HG03469 (cell line): ENCODE data around the gene OR11A1.
"Not testable (repeated sequence)": the region's sequence is repeated elsewhere in the genome, so short reads cannot be mapped to it uniquely, and the experiment has no call there.

Source experiments
- ATAC-seq: cut with Tn5 transposase; IDR thresholded peaks from one replicate; pipeline ENCODE4 v1.9.1; 2021; ENCODE audit warnings: mild to moderate bottlenecking, moderate library complexity, moderate number of reproducible peaks; ENCODE audit not compliant: unreplicated experiment

Gene OR11A1

DNA sequence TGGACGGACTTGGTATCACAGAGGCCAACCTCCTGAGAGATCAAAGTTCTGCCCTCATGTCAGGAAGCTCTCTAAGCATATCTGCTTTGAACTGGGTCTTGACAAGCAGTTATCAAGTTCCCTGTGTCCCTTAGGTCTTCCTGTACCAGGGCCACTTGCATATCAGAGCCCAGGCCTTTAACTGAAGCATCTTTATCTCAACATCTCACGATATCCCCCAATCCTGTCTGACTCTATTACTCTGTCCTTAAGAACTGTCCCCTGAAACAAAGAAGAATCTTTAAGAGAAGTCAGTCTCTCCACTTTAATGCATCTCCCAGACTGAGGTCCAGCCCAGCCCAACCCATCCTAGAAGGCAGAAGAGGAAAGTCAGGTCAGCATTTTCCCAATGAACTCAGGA, 22.7 kb upstream of the OR11A1 start:
- no peak for ATAC-seq

DNA sequence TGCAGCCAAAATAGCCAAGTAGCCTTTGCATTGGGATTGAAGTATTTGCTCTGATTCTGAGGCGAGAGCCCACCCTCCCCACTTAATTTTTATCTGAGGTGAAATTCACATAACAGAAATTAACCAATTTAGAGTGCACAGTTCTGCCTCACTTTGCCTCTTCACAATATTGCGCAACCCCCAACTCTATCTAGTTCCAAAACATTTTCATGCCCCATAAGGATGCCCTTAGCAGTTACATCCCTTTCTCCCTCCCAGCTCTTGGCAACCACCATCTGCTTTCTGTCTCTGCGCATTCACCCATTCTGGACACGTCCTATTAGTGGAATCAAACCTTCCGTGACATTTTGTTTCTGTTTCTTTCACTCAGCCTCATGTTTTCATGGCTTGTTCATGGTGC, 21.9 kb upstream of the OR11A1 start:
- no peak for ATAC-seq

DNA sequence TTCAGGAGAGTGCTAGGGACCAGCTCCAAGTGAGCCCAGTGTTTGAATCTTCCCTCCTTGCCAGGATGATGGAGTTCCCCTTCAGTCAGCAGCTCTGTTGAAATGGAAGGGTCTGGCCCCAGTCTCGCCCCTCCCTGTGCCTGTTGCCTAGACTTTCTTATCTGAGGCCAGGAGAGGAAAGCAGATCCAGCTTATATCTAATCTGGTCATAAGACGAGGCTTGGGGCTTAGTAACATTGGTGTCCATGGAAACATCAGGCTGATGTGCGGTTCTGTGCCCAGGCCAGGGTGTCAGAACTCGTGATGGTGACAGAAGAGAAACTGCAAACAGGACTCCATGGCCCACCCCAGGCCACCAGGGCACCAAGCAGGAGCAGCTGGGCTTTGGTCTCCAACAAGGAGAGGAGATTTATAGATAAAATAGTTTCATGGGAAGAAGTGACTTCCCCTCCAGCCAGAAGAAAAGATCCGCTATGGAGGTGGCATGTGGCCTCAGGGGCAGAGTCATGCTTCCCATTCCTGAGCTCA, 21.1 kb upstream of the OR11A1 start:
- no peak for ATAC-seq

DNA sequence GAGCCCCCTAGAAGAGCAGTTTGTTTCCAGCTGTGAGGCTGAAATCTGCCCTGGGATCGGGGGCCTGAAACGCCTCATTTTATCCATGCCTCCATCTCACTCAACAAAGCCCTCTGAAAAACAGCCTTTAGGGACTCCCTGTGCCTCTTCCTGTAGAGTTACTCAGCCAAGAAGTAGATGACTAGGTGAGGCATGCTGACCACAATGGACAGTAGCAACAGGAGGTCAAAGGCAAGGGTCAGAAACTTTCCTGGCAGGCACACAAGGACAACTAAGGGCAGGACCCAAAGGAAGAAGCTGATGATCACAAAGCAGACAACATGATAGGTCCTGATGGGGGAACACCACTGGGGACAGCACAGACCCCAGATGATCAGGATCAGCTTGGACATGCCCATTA, 18.1 kb upstream of the OR11A1 start:
- ATAC-seq, result no peak

DNA sequence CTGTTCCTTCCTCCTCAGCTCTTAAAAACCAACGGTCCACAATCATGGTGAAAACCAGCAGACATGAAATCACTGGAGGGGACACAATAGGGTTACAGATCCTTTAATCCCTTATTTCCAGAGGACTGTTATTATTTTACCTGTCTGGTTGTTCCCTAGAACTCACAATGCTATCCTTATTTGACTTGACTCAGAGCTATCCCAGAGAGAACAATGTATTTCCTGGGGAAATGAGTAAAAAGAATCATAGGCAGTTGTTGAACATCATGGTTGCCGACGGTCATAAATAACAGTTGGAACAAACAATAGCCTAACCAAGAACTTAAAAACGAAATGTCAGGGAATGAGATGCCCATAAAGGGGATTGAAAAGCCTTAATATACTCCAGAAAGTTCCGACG, 9.4 kb upstream of the OR11A1 start:
- ATAC-seq, result no peak

DNA sequence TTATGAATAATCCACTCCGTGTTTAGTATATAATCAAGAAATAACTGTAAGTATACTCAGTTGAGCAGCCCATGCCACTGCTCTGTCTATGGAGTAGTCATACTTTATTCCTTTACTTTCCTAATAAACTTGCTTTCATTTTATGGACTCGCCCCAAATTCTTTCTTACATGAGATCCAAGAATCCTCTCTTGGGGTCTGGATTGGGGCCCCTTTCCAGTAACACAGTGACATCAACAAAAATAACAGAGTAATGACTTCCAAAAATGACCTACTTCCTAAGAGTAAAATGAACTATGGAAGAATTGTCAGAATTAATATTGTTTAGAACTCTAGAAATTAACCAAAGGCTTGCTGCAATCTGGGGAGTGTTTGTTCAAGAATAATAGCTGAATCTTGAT, 8.9 kb upstream of the OR11A1 start:
- no peak for ATAC-seq

DNA sequence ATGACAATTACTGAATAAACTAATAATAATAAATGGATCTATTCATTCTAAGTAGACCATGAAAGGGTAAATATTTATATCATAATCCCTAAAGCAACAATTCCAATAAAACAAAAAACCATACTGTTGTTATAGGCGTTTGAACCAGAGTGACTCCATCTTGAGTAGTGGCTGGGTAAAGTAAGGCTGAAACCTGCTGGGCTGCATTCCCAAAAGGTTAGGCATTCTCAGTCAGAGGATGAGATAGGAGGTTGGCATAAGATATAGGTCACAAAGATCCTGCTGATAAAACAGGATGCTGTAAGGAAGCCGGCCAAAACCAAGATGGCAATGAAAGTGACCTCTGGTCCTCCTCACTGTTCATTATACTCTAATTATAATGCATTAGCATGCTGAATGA, 8.4 kb upstream of the OR11A1 start:
- ATAC-seq, result no peak

DNA sequence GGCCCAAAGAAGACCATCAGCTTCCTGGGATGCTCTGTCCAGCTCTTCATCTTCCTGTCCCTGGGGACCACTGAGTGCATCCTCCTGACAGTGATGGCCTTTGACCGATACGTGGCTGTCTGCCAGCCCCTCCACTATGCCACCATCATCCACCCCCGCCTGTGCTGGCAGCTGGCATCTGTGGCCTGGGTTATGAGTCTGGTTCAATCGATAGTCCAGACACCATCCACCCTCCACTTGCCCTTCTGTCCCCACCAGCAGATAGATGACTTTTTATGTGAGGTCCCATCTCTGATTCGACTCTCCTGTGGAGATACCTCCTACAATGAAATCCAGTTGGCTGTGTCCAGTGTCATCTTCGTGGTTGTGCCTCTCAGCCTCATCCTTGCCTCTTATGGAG, 5.2 kb upstream of the OR11A1 start:
- ATAC-seq, result no peak

DNA sequence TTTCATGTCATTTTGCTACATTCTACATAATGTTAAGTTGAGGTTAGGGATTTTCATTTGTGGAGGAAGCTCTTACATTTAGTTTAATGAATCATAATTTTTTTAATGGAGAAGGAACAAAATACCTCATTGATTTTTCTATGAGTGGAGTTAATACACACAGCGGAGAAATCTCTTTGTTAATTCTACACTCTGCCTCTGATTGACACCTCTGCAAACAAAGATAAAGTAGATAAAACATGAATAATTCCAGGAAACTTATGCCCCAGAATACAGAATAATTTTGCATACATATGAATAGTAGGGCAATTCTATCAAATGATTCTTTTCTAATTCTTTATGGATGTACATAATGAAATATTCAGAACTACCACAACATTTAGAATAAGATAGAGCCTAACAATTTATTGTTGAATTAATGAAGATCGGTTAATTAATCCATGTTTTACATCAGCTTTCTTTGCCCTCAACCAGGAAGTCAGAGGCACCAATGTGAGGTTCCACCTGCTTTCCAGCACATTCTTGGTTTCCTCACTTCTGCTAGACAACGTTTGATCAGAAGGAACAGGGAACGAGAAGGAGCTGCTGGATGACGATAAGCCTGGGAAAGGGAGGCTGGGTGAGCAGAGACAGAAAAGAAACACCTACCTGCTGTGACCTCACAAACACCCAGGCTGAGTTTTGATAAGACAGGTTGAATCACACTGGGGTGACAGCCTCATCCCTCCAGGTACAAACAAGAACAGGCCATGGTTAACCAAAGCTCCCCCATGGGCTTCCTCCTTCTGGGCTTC, 4.3 kb upstream of the OR11A1 start:
- no peak for ATAC-seq

DNA sequence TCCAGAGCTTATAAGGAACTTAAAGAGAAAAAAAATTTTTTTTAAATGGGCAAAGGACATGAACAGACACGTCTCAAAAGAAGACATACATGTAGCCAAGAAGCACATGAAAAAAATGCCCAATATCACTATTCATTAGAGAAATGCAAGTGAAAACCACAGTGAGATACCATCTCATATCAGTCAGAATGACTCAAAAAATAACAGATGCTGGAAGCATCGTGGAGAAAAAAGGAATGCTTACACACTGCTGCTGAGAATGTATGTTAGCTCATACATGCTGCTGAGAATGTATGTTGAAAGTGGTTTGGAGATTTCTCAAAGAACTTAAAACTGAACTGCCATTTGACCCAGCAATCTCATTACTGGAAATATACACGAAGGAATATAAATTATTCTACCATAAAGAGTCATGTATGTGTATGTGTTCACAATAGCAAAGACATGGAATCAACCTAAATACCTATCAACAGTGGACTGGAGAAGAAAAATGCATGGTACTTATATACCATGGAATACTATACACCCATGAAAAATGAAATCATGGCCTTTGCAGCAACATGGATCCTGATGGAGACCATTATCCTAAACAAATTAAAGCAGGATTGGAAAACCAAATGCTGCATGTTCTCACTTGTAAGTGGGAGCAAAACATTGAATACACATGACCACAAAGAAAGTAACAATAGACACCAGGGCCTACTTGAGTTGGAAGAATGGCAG, 5.2 kb downstream of the OR11A1 start:
- no peak for ATAC-seq

DNA sequence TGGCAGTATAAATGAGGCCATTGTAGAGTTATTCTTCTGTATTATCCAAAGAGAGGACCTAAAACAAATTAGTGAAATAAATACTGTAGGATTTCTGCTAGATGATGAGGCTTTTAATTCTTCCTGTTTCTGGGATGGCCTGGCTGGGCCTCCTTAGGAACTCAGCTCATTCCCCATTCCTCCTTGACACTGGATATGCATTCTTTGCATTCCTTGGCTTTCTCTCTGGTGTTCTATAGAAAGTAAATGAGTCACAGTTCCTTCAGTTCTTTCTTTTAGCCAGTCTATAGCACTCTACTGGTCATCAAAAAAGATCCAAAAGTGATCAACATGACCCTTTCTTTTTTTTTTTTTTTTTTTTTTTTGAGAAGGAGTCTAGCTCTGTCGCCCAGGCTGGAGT, 9.2 kb downstream of the OR11A1 start:
- ATAC-seq, result no peak

DNA sequence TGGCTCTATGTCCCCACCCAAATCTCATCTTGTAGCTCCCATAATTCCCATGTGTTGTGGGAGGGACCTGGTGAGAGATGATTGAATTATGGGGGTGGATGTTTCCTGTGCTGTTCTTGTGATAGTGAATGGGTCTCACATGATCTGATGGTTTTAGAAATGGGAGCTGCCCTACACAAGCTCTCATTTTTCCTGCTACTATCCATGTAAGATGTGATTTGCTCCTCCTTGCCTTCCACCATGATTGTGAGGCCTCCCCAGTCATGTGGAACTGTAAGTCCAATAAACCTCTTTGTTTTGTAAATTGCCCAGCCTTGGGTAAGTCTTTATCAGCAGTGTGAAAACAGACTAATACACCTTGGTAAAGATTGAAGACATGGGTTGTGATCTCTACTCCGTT, 12.8 kb downstream of the OR11A1 start:
- not testable (repeated sequence) for ATAC-seq

DNA sequence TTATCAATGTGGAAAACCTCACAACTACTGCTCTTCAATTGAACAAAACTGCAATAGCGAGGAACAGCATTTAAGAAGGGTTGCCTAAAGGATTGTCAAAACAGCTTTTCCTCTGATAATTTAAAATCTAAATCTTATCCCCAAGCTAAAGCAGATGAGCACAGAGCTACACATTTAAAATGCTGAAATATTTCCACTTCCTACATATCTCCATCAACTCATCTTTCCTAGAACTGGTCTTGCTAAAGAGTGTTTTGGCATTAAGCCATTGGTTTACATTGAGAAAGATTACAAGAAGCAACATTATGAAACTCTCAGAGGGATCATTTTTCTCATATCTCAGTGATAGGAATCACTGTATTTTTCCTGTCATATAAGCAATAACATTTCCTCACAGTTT, 14.2 kb downstream of the OR11A1 start:
- ATAC-seq, result no peak

DNA sequence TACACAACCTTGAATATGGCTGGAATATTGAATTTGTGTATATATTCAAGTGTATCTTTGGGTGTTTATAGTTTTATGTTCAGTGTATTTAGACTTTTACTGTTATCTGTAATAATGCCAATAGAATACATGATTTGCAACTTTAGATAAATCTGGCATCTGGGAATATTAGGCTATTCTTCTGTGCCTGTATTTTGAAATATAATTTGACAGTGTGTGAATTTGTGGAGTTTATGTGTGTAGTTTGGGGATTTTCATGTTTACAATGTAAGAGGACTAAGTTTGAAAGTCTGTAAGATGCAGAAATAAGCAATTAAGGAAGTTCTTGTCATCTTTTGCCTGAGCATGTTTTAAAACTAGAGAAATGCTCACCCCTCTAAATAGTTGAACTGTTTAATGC, 17.9 kb downstream of the OR11A1 start, which contains the start of gene OR10C1:
TSS of gene OR10C1 (plus strand) at position 301 of the 400 bp plus-strand sequence. CDS start 710 bp downstream, outside the sequence.
- ATAC-seq, result no peak

DNA sequence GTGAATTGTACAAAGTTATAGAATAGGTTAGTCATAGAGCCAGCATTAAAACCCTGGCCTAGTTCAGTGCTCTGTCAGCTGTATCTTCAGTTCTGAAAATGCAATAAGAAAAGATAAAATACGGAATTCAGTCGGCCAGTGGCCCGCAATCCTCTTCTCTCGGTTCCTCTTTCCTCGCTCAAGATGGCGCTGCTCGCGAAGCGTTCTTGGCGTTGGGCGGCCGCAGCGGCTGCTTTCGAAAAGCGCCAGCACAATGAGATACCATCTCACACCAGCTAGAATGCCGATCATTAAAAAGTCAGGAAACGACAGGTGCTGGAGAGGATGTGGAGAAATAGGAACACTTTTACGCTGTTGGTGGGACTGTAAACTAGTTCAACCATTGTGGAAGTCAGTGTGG, 20.1 kb downstream of the OR11A1 start:
- not testable (repeated sequence) for ATAC-seq

DNA sequence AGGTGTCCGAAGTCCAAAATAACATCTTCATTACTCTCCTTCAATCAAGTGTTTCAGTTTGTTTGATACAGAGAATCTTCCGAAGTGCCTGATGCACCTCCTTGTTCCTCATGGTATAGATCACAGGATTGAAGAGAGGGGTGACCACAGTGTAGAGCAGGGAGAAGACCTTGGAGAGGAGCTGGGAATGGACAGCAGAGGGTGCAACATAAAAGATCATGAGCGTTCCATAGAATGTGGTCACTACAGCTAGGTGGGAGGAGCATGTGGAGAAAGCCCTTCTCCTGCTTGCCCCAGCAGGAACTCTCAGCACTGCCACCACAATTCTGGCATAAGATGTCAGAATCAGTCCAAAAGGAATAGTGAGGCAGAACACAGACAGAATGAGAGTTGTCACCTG, 30.2 kb downstream of the OR11A1 start:
- ATAC-seq, result no peak

DNA sequence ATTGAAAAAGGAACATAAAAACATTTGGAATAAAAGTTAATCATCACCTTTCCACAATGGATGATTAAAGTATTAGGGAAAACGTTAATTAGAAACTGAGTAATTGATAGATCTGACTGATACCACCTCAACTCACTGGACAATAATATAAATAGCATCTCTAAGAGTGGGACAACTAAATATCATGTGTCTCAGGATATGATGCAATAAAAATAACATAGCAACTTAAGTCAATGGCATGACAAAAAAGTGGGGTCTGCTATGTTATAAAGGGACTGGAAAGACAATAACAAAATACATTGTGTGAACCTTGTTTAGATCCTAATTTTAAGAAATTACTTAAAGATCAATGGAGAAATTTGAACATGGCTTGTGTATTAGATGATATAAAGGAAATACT, 31.8 kb downstream of the OR11A1 start:
- ATAC-seq, result no peak

DNA sequence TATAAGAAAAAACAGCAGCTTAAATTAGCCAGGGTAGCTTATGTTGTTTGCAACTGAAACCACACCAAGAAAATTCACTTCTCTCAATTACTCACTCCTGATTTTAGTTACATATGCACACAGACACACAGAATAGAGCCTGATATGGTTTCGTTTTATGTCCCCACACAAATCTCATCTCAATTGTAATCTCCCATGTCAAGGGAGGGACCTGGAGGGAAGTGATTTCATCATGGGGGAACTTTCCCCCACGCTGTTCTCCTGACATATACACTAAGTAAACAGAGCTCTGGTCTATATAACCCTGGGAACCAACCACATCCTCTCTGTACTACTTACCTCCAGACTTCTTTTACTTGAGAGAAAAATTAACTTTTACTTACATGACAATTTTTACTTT, 32.3 kb downstream of the OR11A1 start:
- ATAC-seq, result no peak

DNA sequence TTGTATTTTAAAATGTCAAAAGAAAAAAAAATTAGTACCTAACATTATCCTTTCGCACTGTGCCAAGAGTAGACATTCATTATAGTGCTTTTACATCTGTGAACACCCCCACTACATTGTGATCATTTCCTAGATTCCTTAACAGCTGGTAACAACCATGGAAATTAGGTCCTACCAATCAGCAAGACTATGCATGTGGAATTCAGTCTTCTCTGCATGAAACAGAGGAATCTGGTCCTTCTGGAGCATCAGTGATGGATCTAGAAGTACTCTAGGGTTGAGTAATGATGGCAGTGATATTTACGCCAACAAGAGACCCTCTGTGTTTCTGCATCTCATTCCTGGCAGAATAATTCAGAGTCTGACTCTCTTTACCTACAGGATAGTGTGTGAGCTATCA, 32.7 kb downstream of the OR11A1 start:
- no peak for ATAC-seq

DNA sequence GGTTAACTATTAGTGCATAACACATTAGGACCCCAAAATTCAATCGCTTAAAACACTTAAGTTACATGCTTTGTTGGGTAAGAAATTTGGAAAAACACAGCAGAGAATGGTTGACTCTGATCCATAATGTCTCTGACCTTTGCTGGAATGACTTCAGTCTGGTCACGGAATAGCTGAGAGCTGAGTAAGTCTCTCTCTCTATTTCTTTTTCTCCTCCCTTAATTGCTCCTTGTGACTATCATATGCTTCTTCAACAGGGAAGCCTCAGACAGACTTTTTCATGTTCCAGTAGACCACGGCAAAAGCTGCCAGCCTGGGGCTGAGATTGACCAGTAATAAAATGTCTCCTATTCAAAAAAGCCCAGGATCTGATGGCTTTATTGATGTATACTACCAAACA, 37.4 kb downstream of the OR11A1 start:
- ATAC-seq, result no peak

DNA sequence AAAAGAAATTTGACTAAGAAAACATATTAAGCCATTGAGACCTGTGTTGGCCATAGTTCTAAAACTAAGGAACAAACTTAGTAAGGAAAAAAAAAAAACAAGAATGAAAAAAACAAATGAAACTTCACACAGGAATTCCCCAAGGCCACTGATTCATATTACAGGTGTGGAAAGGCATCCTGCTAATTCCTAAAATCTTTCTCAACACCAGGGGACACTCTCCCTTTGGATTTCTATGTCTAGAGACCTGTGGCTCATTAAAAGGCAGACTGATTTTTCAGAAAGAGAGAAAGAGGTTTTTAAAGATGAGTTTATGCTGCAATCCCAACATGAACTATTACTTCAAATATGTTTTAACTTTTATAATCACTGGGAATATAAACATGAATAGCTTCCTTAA, 42.3 kb downstream of the OR11A1 start, which contains the start of gene OR12D1:
TSS of gene OR12D1 (plus strand) at position 341 of the 400 bp plus-strand sequence.
- no peak for ATAC-seq

DNA sequence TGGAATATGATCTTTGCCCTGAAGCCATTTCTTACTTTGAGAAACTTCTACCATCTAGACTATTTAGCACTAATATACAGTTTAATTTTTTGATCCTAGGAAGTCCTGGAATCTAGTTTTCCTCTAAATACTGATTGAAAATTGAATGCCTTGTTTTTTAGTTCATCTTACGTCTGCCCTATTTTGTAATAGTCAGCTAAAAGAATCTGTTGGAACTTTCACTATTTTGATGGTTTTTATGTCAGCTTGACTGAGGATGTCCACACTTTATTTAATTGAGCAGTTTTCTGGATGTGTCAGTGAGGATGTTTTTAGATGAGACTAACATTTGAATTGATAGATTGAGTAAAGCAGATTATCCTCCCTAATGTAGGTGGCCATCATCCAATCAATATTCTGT, 53.1 kb downstream of the OR11A1 start:
- no peak for ATAC-seq
